ENCODE results near the gene LRBA.

Gene LRBA

GRCh38 chr4:150345207-150345744 is 669.8 kb downstream of the LRBA start:
- no peaks in the 10 kb centered on the region for H3K9me2 ChIP-seq (ENCODE audit: low read depth, low read length)
- H4K20me1 ChIP-seq (ENCODE audit: insufficient read depth, low read length) = no peaks in the 10 kb centered on the region
- H3K9me3 ChIP-seq (ENCODE audit: low read length) = no peaks in the 10 kb centered on the region
- H3K27me3 ChIP-seq (ENCODE audit: insufficient read depth, low read length) = no peaks in the 10 kb centered on the region
- H3K36me3 ChIP-seq (ENCODE audit: insufficient read depth, low read length) = no peaks in the 10 kb centered on the region
- H3K9ac ChIP-seq (ENCODE audit: low read length) = no peak overlapping the region
- H2AFZ ChIP-seq (ENCODE audit: low read length) = no peak overlapping the region
- H3K4me1 ChIP-seq (ENCODE audit: insufficient read depth, low read length, severe bottlenecking) = no peaks in the 10 kb centered on the region
- no peak overlapping the region for H3K4me2 ChIP-seq (ENCODE audit: low read length)
- H3K27ac ChIP-seq (ENCODE audit: low read depth, low read length, poor library complexity, severe bottlenecking) = no peak overlapping the region
- H3F3A ChIP-seq (ENCODE audit: insufficient read depth, low read length) = no peaks in the 10 kb centered on the region
- H3K79me2 ChIP-seq (ENCODE audit: insufficient read depth, low read length) = no peaks in the 10 kb centered on the region
- H3K4me3 ChIP-seq (ENCODE audit: low read depth, low read length, poor library complexity, severe bottlenecking) = no peak overlapping the region
- TF ChIP-seq CTCF (IDR thresholded peaks at IDR 0.05; ENCODE audit: low read length) = no peak
- TF ChIP-seq EZH2 (IDR thresholded peaks at IDR 0.05; ENCODE audit: borderline replicate concordance, low read length) = no peak

- Histone ChIP-seq H3K4me2 (ENCODE audit: low read length) (no peak overlapping the region), H3K9me3 (ENCODE audit: low read length) (no peaks in the 10 kb centered on the region), H3K36me3 (ENCODE audit: insufficient read depth, low read length) (no peaks in the 10 kb centered on the region), H3K9ac (ENCODE audit: low read length) (no peak overlapping the region), H4K20me1 (ENCODE audit: insufficient read depth, low read length) (no peaks in the 10 kb centered on the region), H3K27me3 (ENCODE audit: insufficient read depth, low read length) (no peaks in the 10 kb centered on the region), H3F3A (ENCODE audit: insufficient read depth, low read length) (no peaks in the 10 kb centered on the region), H3K9me2 (ENCODE audit: low read depth, low read length) (no peaks in the 10 kb centered on the region), H3K4me1 (ENCODE audit: insufficient read depth, low read length, severe bottlenecking) (no peaks in the 10 kb centered on the region), H3K79me2 (ENCODE audit: insufficient read depth, low read length) (no peaks in the 10 kb centered on the region), H3K27ac (ENCODE audit: low read depth, low read length, poor library complexity, severe bottlenecking) (no peak overlapping the region), H2AFZ (ENCODE audit: low read length) (no peak overlapping the region), H3K4me3 (ENCODE audit: low read depth, low read length, poor library complexity, severe bottlenecking) (no peak overlapping the region)
- TF ChIP-seq EZH2 (IDR thresholded peaks at IDR 0.05; ENCODE audit: borderline replicate concordance, low read length) (no peak), CTCF (IDR thresholded peaks at IDR 0.05; ENCODE audit: low read length) (no peak)
These were observed 671.3 kb downstream of the LRBA start for GRCh38 chr4:150343796-150344195.

- H3K4me2 ChIP-seq (ENCODE audit: low read length) = no peak overlapping the region
- H2AFZ ChIP-seq (ENCODE audit: low read length) = no peak overlapping the region
- no peaks in the 10 kb centered on the region for H3K9me3 ChIP-seq (ENCODE audit: low read length)
- TF ChIP-seq CTCF (IDR thresholded peaks at IDR 0.05; ENCODE audit: low read length) (no peak), EZH2 (IDR thresholded peaks at IDR 0.05; ENCODE audit: borderline replicate concordance, low read length) (no peak)
- H3K4me1 ChIP-seq (ENCODE audit: insufficient read depth, low read length, severe bottlenecking) = no peaks in the 10 kb centered on the region
- no peaks in the 10 kb centered on the region for H3F3A ChIP-seq (ENCODE audit: insufficient read depth, low read length)
- H3K79me2 ChIP-seq (ENCODE audit: insufficient read depth, low read length) = no peaks in the 10 kb centered on the region
- no peaks in the 10 kb centered on the region for H3K36me3 ChIP-seq (ENCODE audit: insufficient read depth, low read length)
- no peaks in the 10 kb centered on the region for H3K27me3 ChIP-seq (ENCODE audit: insufficient read depth, low read length)
- H3K27ac ChIP-seq (ENCODE audit: low read depth, low read length, poor library complexity, severe bottlenecking) = no peak overlapping the region
- H3K9ac ChIP-seq (ENCODE audit: low read length) = no peak overlapping the region
- H3K9me2 ChIP-seq (ENCODE audit: low read depth, low read length) = no peaks in the 10 kb centered on the region
- no peaks in the 10 kb centered on the region for H4K20me1 ChIP-seq (ENCODE audit: insufficient read depth, low read length)
- H3K4me3 ChIP-seq (ENCODE audit: low read depth, low read length, poor library complexity, severe bottlenecking) = no peak overlapping the region
These were observed 672.1 kb downstream of the LRBA start for GRCh38 chr4:150342945-150343344.

Measured in OCI-LY1 (cell line).